Measurements from ENCODE around the gene P3H1.
A peak's percentile ranks its signal among the peaks of the same experiment; 100 is the strongest.
"Not testable (repeated sequence)": the region's sequence is repeated elsewhere in the genome, so short reads cannot be mapped to it uniquely, and the experiment has no call there.

P3H1 gene, protein sequence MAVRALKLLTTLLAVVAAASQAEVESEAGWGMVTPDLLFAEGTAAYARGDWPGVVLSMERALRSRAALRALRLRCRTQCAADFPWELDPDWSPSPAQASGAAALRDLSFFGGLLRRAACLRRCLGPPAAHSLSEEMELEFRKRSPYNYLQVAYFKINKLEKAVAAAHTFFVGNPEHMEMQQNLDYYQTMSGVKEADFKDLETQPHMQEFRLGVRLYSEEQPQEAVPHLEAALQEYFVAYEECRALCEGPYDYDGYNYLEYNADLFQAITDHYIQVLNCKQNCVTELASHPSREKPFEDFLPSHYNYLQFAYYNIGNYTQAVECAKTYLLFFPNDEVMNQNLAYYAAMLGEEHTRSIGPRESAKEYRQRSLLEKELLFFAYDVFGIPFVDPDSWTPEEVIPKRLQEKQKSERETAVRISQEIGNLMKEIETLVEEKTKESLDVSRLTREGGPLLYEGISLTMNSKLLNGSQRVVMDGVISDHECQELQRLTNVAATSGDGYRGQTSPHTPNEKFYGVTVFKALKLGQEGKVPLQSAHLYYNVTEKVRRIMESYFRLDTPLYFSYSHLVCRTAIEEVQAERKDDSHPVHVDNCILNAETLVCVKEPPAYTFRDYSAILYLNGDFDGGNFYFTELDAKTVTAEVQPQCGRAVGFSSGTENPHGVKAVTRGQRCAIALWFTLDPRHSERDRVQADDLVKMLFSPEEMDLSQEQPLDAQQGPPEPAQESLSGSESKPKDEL

DNA sequence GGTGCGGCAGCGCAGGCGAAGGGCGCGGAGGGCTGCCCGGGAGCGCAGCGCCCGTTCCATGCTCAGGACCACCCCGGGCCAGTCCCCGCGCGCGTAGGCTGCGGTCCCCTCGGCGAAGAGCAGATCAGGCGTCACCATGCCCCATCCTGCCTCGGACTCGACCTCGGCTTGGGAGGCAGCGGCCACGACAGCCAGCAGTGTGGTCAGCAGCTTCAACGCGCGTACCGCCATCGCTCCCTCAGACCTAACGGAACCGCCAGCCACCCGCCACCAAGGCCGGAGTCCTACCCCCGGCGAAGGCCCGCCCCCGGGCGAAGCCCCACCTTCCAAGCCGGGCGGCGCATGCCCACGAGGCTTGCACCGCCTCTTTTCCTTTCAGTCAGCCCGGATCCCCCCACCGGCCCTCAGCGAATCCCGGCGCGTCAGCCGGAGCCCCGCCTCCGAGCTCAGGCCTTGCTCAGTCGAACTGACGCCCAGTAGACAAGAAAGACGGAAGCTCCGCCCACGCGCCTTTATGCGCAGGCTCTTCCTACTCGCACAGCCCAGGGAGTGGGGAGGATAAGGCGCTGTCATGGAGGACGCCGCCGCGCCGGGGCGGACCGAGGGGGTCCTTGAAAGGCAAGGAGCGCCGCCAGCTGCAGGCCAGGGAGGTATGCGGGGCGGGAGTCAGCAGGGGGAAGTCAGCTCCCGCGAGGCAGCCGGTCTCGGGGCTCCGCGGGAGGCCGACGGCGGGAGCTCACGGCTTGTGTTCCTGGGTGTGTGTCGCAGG is at the start of gene P3H1, which contains the start of gene C1orf50:
Gene P3H1 (minus strand): TSS at position 288 of the 769 bp plus-strand sequence. CDS start 57 bp downstream, at position 231.
Gene C1orf50 (plus strand): TSS at position 509 of the 769 bp plus-strand sequence. CDS start 63 bp downstream, at position 572.
- H3K4me3 ChIP-seq (ENCODE audit: low read depth, low read length) = peak within 1 kb of the TSS; percentile 94

DNA sequence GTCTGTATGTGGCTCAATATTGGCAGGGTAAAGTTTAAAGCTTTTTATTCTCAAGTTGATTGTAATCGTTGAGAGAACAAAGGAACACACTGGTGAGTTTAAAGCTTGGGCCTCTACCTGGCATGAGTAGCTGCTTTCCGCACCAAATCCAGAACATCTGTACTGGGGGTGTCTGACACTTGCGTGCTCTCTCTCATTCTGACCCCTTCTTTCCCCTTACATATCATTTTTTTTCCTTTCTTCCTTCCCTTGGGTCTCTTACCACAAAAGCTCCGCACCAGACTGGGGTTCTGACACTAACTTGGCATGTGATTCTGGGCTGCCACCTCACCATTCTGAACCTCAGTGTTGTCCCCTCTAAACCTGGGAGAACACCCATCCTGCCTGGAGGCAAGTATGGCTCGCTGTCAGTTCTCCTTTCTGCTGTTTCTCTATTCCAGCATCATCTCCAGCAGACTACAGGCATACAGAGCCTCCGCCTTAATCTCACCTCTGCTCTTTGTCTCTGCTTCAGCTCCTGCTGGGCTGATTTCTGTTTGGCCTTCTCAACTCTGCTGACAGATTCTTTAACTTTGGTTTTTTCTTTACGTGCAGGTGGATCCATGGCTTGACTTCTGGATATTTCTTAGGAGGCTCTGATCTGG is 49.2 kb upstream of the P3H1 start:
- H3K4me3 ChIP-seq (ENCODE audit: low read depth, low read length) = peak overlapping the region; percentile 81

DNA sequence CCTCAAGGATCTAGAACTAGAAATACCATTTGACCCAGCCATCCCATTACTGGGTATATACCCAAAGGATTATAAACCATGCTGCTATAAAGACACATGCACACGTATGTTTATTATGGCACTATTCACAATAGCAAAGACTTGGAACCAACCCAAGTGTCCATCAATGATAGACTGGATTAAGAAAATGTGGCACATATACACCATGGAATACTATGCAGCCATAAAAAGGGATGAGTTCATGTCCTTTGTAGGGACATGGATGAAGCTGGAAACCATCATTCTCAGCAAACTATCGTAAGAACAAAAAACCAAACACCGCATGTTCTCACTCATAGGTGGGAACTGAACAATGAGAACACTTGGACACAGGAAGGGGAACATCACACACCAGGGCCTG is 48.0 kb upstream of the P3H1 start:
- H3K4me3 ChIP-seq (ENCODE audit: low read depth, low read length) = not testable (repeated sequence)

DNA sequence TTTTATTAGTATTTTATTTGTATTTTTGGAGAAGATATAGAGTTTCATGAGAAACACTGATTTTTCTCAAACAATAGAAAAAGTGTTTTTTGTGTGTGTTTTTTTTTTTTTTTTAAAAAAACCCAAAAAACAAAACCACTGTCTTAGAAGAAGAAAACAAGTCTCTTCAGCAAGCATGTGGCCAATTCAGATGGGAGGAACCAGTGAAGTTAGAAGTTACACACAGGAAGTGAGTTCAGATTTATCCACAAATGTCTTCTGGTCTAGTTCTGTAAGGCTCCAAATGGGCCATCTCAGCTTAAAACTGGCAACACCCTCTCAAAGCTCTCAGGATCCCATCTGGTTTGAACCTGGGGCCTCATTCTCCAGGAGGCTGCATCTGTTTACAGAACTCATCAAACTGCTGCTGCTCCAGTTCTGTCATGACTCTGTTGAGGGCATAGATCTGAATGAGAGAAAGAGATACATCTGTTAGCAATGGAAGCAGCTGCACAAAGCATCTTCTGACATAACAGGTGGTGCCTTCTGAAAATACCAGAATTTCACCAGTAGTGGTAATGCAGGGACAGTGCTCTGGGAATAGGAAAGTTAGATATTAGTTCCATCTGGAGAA is 40.3 kb upstream of the P3H1 start:
- no peak overlapping the region for H3K4me3 ChIP-seq (ENCODE audit: low read depth, low read length)

DNA sequence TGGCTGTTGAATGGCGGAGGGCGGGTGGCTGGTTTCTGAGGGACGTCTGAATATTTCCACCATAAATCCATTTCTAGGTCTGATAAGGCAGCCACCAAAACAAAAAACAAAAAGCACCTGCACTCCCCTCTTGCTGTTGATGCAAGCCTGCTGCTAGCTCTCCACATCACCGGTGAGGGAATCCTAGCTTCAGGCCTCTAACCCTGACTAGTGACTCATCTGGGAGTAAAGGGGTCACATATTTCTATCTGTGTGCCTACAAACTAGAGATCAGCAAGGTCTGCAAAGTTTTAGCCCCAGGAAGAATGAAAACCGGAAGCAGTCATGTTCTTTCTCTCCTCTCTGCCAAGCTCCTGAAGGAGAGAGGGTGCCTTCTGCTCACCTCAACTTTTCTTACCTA is 39.8 kb upstream of the P3H1 start:
- no peak overlapping the region for H3K4me3 ChIP-seq (ENCODE audit: low read depth, low read length)

DNA sequence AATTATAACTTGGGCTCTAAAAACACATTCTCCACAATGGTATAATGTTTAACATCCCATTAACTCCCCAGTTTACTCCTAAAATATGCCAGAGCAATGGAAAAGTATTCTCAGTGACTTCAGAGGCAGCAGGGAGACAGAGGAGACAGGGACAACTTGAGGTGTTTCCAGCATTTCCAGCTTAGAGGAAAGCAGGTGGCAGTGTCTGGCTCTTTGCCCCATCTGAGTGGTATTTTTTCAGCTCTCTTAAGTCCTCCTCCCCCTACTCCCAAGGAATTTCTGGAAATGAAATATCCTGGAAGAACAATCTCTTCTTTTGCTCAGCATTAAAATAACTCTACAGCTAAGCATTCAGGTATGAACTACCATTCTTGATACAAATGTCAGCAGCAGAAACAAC is 39.3 kb upstream of the P3H1 start:
- H3K4me3 ChIP-seq (ENCODE audit: low read depth, low read length) = no peak overlapping the region

DNA sequence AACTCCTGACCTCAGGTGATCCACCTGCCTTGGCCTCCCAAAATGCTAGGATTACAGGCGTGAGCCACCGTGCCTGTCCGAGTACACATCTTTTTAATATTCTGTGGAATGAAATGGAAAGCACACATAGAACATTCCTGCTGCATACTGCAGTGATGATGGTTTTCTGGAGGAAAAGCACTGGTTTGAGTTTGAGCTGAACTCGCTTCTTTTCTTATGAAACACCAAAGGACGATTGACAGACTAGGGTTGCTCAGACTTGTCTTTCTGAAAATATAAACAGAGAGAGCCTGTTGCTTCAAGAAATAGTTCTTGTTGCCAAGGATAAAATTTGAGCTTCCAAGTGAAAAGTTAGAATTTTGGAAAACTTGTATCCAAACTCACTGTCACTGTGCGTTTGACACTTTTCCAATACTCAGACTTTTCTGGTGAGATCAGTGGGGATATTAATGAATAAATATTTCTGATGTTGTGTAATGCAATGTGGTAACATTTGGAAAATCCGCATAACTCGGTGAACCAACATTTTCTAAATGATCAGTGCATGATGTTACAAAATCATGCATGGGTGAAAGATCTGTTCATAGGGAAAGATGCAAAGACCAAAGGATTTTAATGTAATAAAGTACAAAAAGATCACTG is 35.1 kb upstream of the P3H1 start:
- H3K4me3 ChIP-seq (ENCODE audit: low read depth, low read length) = no peak overlapping the region

DNA sequence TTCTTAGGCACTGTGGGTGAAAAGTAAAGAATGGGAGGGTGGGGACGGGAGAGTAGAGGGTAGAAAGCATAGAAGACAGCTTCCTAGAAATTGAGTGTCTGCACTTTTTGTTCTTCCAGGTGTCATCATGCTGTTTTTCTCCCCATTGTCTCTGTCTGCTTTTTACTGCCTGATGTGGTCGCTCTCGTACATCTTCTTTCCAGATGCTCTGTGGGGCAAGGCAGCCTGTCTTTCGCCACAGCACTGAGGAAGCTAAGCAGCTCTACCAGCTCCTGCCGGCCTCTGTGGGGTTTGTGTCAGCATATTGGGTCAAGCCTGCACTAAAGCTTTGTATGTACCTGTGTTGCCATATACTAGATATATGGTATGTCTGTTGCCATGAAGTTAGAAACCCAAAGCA is 31.2 kb upstream of the P3H1 start:
- H3K4me3 ChIP-seq (ENCODE audit: low read depth, low read length) = no peak overlapping the region

DNA sequence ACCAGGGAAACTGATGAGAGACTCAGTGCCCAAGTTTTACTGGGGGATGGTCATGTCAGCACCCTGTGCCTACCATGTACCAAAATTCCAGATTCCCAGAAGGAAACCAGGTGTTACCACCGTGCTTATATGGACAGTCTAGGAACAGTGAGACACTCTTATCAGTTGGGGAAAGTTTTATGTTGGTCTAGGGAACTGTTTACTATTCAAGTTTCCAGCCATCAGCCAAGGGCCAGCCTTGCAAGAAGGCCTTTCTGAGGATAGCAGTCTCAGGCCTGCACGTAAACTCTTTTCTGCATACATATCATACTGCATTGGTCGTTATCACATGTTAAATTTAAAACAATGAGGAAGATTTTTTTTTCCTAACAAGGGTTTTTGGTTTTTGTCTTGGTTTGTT is 30.6 kb upstream of the P3H1 start:
- H3K4me3 ChIP-seq (ENCODE audit: low read depth, low read length) = no peak overlapping the region

DNA sequence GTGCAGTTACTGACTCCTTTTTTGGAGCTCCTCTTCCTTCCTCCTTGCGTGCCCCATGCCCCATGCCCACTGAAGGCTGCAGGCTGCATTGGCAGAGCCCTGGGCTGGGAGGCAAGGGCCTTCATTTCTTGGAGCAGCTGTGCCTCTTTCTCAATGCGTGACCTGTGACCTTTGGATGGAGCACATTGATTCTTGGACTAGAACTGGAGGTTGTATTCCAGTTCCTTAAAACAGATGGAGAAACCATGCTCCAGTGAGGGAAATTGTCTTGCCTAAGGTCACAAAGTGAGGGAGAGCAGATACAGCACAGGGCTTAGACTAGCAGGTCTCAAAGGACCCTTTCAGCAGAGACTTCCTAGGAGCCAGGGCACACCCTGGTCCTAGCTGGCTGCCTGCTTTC is 27.0 kb upstream of the P3H1 start:
- no peak overlapping the region for H3K4me3 ChIP-seq (ENCODE audit: low read depth, low read length)

DNA sequence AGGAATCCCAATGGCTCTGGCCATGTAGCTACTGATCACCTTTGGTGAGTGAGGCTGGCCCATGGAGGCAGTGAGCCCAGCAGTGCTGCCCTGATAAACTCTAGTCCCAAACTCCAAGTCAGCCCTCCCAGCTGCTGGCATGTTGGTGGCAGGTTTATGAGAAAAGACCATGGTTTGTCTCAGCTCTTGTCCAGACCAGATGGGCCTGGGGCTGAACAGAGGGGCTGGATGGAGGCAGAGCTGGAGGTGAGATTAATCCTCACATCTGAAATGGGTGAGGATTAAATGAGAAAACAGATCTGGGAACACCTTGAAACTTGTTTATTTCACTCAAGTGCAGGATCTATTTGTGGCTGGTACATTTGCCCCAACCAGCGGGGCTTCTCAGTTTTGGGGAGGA is 21.2 kb upstream of the P3H1 start:
- no peak overlapping the region for H3K4me3 ChIP-seq (ENCODE audit: low read depth, low read length)

DNA sequence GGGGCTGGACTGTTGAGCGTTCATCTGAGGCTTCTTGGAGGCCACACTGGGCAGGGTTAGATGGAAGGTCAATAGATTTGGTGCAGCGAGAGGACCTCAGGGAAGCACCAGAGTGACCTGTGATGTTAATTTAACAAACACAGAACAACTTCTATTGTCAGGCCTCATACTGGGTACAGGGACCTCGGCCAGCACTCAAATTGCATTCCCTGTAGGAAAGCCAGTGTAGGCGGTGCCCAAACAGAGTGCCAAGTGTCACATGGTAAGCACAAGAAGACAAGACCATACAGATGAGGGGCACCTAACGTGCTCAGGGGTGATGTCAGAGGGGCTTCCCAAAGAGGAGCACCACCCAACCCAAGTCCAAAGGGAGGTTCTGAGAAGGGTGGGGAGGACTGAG is 19.3 kb upstream of the P3H1 start:
- no peak overlapping the region for H3K4me3 ChIP-seq (ENCODE audit: low read depth, low read length)

DNA sequence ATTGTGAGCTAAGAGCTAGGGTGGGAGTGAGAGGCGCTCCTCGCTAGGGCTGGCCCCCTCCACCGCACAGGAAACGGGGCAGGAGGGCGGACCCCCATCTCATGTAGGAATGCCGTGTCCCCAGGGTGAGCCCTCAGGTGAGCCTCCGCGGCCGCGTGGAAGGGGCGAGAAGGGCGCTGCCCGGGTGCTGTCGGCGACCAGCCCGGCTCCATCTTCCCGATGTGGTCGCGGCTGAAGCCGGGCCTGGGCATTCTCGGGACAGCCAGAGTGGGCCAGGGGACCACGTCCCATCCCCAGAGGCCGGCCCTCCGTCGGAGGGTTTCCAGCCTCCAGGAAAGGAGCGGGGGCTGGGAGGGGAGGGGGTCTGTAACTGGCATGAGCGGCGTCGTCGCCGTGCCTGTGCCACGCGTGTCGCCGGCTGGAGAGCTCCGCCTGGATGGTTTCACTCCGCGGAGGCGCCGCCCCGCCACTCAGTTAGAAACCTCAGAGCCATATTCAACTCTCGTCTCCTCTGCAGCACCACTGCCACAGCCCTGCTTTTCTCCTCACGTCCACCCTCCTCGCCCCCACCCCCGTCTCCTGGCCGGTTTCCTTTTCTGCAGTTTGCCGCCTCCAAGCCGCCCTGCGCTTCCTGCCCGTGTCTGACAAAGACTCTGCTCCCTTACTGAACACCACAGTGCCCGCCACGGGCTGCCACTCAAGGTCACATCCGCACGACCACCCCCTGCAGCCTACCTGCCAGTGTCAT is 18.3 kb upstream of the P3H1 start, which contains the start of gene TMEM269:
Gene TMEM269 (plus strand): TSS at position 46 of the 748 bp plus-strand sequence. CDS start 4,903 bp downstream, outside the sequence.
- H3K4me3 ChIP-seq (ENCODE audit: low read depth, low read length) = no peak within 1 kb of the TSS

DNA sequence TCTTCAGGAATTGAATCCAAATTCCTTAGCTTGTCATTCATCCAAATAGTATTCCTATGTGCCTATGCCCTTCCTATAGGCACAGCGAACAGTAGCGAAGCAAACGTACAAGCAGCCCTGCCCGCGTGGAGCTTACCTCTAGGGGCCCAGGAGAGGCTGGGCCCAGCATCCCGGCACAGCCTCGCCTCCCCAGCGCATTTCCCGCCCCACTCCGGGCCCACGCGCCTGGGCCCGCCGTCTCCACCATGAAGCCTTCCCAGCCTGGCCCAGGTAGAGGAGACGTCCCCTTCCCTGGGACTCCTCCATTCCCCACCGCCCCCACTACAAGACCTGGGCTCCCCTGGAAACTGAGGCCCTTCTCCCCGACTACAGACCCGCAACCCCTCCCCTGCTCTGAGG is 17.7 kb upstream of the P3H1 start:
- H3K4me3 ChIP-seq (ENCODE audit: low read depth, low read length) = no peak overlapping the region

DNA sequence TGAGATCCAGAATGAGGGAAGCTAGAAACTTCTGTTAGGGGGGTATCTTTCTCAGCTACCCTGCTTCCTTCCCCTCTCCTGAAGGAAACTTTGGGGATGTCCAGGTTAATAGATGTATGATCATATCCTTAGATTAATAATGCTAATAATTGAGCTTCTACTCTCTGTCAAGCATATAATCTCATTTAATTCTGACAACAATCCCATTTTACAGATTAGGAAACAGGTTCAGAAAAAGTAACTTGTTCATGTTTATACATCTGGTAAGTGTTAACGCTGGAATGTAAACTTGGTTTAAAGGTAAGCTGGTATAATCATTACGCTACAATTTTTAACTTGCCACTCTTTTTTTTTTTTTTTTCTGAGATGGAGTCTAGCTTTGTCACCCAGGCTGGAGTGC is 16.3 kb upstream of the P3H1 start:
- no peak overlapping the region for H3K4me3 ChIP-seq (ENCODE audit: low read depth, low read length)

DNA sequence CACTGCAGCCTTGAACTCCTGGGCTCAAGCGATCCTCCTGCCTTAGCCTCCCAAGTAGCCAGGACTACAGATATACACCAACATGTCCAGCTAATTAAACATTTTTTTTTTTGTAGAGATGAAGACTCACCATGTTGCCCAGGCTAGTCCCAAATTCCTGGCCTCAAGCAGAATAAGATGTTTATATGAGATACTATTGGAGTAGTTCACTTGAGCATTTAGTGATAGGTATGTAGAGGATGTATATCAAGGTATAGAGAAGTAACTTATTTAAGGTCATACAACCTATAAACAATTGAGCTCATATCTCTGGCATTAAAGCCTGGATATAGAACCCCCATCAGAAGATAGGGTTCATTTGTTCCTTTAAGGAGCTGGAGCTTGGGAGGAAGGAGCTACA is 13.3 kb upstream of the P3H1 start:
- no peak overlapping the region for H3K4me3 ChIP-seq (ENCODE audit: low read depth, low read length)

DNA sequence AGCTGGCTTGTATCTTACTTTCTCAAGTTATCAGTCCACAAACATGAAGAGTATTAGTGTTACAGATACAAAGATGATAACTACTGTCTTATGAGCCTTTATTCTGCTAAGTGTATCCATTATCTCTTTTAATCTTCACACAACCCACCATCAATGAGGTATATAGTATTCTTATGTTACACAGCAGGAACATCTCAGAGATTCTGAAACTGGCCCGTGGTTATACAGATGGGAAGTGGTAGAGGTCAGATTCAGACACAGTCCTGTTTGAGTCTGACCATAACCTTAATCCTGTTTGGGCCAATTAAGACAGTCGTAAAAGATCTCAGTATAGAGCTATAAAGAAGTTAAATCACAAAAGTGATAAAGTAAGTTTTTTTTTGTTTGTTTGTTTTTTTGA is 12.9 kb upstream of the P3H1 start:
- no peak overlapping the region for H3K4me3 ChIP-seq (ENCODE audit: low read depth, low read length)

DNA sequence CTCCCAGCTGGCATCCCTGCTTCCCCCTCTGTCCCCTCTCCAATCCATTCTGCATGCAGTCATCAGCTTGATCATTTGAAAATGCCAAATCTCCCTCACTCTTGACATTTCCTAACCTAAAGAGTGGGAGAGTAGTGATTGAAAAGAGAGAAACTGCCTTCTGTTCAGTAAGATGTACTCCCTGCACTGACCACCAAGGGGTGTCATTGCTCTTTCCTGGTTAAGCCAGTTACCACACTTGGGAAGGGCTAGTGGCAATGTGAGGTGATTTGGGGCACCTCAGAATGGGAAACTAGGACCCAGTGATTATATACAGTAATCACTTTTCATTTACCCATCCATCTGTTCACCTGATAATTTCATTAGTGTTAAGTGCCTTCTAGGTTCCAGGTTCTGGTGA is 11.0 kb upstream of the P3H1 start:
- H3K4me3 ChIP-seq (ENCODE audit: low read depth, low read length) = no peak overlapping the region

DNA sequence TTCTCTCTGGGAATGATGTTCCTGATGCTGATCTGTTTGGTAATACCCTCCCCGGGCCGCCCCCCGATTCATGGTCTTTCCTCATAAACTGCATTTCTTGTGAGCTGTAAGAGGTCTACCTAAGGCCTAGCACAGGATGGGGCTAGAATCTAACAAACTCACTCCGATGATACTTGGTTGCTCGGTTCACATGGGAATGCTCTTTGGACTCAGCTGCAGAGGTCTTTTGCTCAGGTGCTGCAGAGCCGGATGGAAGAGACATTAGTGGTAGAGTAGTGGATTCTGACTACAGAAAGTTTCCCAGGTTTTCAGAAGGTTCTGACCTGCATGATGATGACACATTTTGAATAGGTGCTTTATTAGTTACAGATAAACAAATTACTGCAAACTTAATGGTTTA is 9.7 kb upstream of the P3H1 start:
- H3K4me3 ChIP-seq (ENCODE audit: low read depth, low read length) = no peak overlapping the region

Data from iPS-11a (cell line).